Osteoblast (primary cell): ENCODE data around the gene SAPCD1. TPM values are rescaled to one million over a fixed set of nuclear protein-coding genes. Genes with fewer than 3 reads are reported as not detected.

Source experiments
- DNase-seq: peaks from one replicate; pipeline ENCODE4 v3.0.0; 2011; ENCODE audit warnings: low spot score, mixed read lengths; ENCODE audit not compliant: insufficient read length; ENCODE audit errors: missing footprints
- H2AFZ ChIP-seq: 2 replicates; pipeline ENCODE4 v1.6.0; 2011; ENCODE audit warnings: mild to moderate bottlenecking, low read length
- H3K27ac ChIP-seq: 2 replicates; pipeline ENCODE4 v1.5.1; 2011; ENCODE audit warnings: mild to moderate bottlenecking, low read depth, low read length, moderate library complexity
- H3K27me3 ChIP-seq: 2 replicates; pipeline ENCODE4 v1.6.0; 2012; ENCODE audit warnings: mild to moderate bottlenecking, control low read depth, inconsistent platforms, low read length, moderate library complexity; ENCODE audit not compliant: insufficient read depth
- H3K36me3 ChIP-seq: 2 replicates; pipeline ENCODE4 v1.5.1; 2011; ENCODE audit warnings: mild to moderate bottlenecking, low read length, control low read depth, moderate library complexity; ENCODE audit not compliant: insufficient read depth
- H3K4me1 ChIP-seq: 2 replicates; pipeline ENCODE4 v1.5.1; 2011; ENCODE audit warnings: mild to moderate bottlenecking, low read length, control low read depth, moderate library complexity; ENCODE audit not compliant: insufficient read depth
- H3K4me2 ChIP-seq: 2 replicates; pipeline ENCODE4 v1.6.0; 2011; ENCODE audit warnings: mild to moderate bottlenecking, low read length; ENCODE audit not compliant: insufficient read depth
- H3K4me3 ChIP-seq: fragments of 200-600 bp; sonication (generic); 3 replicates; pipeline ENCODE4 v1.5.1; 2012; ENCODE audit warnings: mild to moderate bottlenecking, low read length, inconsistent platforms; ENCODE audit not compliant: insufficient read depth
- H3K79me2 ChIP-seq: 2 replicates; pipeline ENCODE4 v1.6.0; 2012; ENCODE audit warnings: mild to moderate bottlenecking, low read length, control low read depth, inconsistent platforms; ENCODE audit not compliant: insufficient read depth
- H3K9me3 ChIP-seq: 2 replicates; pipeline ENCODE4 v1.5.1; 2011; ENCODE audit warnings: low read depth, low read length, control low read depth
- H4K20me1 ChIP-seq: 2 replicates; pipeline ENCODE4 v1.6.0; 2012; ENCODE audit warnings: mild to moderate bottlenecking, low read length, control low read depth; ENCODE audit not compliant: insufficient read depth
- total RNA-seq: library from RNA; depleted of rRNA; stranded (reverse); fragments of >200 nt; gene quantifications from 2 replicates; pipeline ENCODE4 v1.2.3, GENCODE V29; 2012
- TF ChIP-seq, protein P1 (sequence below): IDR thresholded peaks from 2 replicates; pipeline ENCODE4 v1.5.1; 2011; ENCODE audit warnings: mild to moderate bottlenecking, low read depth, low read length, moderate library complexity; ENCODE audit errors: extremely low read depth

The SAPCD1 gene
- 0.59 and 1.4 TPM in 2 replicates for total RNA-seq

DNA sequence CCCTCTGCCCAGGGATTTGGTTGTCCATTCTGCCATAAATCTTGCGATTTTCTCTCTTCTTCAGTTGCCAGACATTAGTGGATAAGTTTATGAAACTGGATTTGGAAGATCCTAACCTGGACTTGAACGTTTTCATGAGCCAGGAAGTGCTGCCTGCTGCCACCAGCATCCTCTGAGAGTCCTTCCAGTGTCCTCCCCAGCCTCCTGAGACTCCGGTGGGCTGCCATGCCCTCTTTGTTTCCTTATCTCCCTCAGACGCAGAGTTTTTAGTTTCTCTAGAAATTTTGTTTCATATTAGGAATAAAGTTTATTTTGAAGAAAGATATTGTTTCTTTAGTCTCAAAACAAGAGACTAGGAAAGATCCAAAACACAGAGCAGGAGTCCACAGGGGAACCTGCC is at the start of gene SAPCD1:
Gene SAPCD1 (plus strand): TSS at position 301 of the 400 bp plus-strand sequence. CDS start 399 bp downstream, outside the sequence.
- DNase-seq: peak; percentile 1
- H4K20me1 ChIP-seq: no peaks in the 10 kb centered on the region
- H3K36me3 ChIP-seq: peaks cover 25% of the 10 kb centered on the region
- TF ChIP-seq, protein P1, sequence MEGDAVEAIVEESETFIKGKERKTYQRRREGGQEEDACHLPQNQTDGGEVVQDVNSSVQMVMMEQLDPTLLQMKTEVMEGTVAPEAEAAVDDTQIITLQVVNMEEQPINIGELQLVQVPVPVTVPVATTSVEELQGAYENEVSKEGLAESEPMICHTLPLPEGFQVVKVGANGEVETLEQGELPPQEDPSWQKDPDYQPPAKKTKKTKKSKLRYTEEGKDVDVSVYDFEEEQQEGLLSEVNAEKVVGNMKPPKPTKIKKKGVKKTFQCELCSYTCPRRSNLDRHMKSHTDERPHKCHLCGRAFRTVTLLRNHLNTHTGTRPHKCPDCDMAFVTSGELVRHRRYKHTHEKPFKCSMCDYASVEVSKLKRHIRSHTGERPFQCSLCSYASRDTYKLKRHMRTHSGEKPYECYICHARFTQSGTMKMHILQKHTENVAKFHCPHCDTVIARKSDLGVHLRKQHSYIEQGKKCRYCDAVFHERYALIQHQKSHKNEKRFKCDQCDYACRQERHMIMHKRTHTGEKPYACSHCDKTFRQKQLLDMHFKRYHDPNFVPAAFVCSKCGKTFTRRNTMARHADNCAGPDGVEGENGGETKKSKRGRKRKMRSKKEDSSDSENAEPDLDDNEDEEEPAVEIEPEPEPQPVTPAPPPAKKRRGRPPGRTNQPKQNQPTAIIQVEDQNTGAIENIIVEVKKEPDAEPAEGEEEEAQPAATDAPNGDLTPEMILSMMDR: no peak
- no peaks in the 10 kb centered on the region for H3K79me2 ChIP-seq
- no peak within 1 kb of the TSS for H3K4me3 ChIP-seq
- H3K4me1 ChIP-seq: peaks cover 4% of the 10 kb centered on the region
- H3K9me3 ChIP-seq: no peaks in the 10 kb centered on the region
- H3K27ac ChIP-seq: no peak within 1 kb of the TSS
- H2AFZ ChIP-seq: peak within 1 kb of the TSS; percentile 1
- H3K4me2 ChIP-seq: no peak within 1 kb of the TSS
- H3K27me3 ChIP-seq: no peaks in the 10 kb centered on the region

DNA sequence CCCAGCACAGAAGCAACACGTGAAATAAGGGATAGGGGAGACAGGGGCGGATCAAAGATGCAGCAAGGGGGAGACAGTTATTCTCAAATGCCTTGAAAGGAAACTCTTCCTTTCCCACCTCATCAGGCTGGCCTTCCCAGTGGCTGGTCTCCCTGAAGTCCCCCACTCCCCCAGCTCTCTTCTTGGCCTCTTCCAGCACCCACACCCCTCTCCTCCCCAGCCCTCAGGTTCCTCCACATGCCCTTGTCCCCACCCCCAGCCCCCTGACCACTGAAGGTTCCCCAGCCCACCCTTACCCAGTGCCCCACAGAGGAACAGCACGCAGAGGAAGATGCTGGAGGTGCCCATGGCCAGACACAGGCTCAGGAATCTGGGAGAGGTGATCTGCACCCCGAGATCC is 49.0 kb upstream of the SAPCD1 start:
- Histone ChIP-seq H3K36me3 (no peaks in the 10 kb centered on the region), H4K20me1 (no peaks in the 10 kb centered on the region), H3K4me1 (no peaks in the 10 kb centered on the region), H3K4me2 (no peak overlapping the region), H3K4me3 (no peak overlapping the region), H3K27me3 (peaks cover 12% of the 10 kb centered on the region), H3K27ac (no peak overlapping the region), H3K79me2 (no peaks in the 10 kb centered on the region), H3K9me3 (no peaks in the 10 kb centered on the region), H2AFZ (no peak overlapping the region)
- DNase-seq: peak; percentile 50
- TF ChIP-seq, protein P1: no peak

GRCh38 chr6:31713991-31714684 is 48.3 kb upstream of the SAPCD1 start:
- Histone ChIP-seq H3K9me3 (no peaks in the 10 kb centered on the region), H3K4me1 (no peaks in the 10 kb centered on the region), H2AFZ (peak overlapping the region; percentile 47), H3K27ac (no peak overlapping the region), H3K4me2 (no peak overlapping the region), H3K79me2 (no peaks in the 10 kb centered on the region), H3K4me3 (no peak overlapping the region), H3K27me3 (peaks cover 12% of the 10 kb centered on the region), H3K36me3 (no peaks in the 10 kb centered on the region), H4K20me1 (no peaks in the 10 kb centered on the region)
- peak; percentile 65 for DNase-seq
- TF ChIP-seq, protein P1: no peak

DNA sequence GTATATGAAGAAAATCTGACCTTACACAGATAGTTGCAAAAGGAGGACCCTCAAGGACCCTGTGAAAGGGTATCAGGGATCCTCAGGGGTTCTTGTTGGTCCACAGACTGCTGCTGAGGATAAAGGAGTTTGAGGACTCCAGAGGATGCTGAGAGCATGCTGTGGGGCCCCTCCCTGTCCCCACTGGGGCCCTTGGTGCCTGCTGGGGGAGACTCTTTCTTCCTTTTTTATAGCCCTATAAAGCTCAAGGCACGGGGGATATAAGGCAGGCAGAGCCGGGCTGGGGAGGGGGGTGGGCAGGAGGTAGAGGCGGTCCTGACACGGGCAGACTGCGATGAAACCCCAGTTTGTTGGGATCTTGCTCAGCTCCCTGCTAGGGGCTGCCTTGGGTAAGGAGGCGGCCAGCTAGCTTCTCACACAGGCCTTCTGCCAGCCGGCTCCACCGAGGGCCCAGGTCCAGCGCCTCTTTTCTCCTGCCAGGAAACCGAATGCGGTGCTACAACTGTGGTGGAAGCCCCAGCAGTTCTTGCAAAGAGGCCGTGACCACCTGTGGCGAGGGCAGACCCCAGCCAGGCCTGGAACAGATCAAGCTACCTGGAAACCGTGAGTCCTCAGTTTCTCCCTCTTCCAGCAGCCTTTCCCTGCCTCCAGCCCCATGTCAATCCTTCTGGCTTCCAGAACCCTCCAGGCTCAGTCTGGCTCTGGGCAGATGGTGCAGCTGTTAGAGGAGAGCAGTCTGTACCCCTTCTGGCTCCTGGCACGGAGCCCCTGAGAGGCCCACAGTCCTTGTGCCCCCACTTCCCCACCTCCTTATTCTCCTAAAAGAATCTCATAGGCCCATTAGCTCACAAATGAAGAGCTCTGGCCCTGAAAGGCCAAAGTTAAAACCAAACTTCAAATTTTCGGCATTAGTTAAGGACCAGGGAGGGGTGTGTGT is 47.2 kb upstream of the SAPCD1 start, which contains the start of gene LY6G6D:
Gene LY6G6D (plus strand): TSS at position 327 of the 937 bp plus-strand sequence. CDS start 8 bp downstream, at position 335.
- H3K36me3 ChIP-seq: no peaks in the 10 kb centered on the region
- no peak within 1 kb of the TSS for H3K4me3 ChIP-seq
- H3K79me2 ChIP-seq: no peaks in the 10 kb centered on the region
- no peak within 1 kb of the TSS for H3K27ac ChIP-seq
- H3K4me1 ChIP-seq: no peaks in the 10 kb centered on the region
- peaks cover 12% of the 10 kb centered on the region for H3K27me3 ChIP-seq
- H3K9me3 ChIP-seq: no peaks in the 10 kb centered on the region
- peak; percentile 73 for DNase-seq
- no peaks in the 10 kb centered on the region for H4K20me1 ChIP-seq
- H3K4me2 ChIP-seq: no peak within 1 kb of the TSS
- TF ChIP-seq, protein P1: no peak
- H2AFZ ChIP-seq: peak within 1 kb of the TSS; percentile 47
